SIG-M5 treated with dmso at 0.1 percent for 504 hours (cell line): Measurements from ENCODE around the gene NBPF9.
"Not testable (repeated sequence)": the region's sequence is repeated elsewhere in the genome, so short reads cannot be mapped to it uniquely, and the experiment has no call there.

ENCODE experiments used
- DNase-seq: peaks from one replicate; lab custom pipeline; 2025; ENCODE audit not compliant: unreplicated experiment; lab: John Stamatoyannopoulos, UW

Gene NBPF9

GRCh38 chr1:149103109-149104081, at the start of gene NBPF9:
TSS of gene NBPF9 (minus strand) at chr1:149103551. CDS start at chr1:149082139, 21,412 bp downstream.
- not testable (repeated sequence) for DNase-seq

- not testable (repeated sequence) for DNase-seq
Measured at GRCh38 chr1:149149909-149150308, 46.6 kb upstream of the NBPF9 start.

GRCh38 chr1:149137585-149137984, 34.2 kb upstream of the NBPF9 start:
- not testable (repeated sequence) for DNase-seq

GRCh38 chr1:149130938-149131337, 27.6 kb upstream of the NBPF9 start:
- DNase-seq, result not testable (repeated sequence)

GRCh38 chr1:149129245-149129644, 25.9 kb upstream of the NBPF9 start:
- not testable (repeated sequence) for DNase-seq

- not testable (repeated sequence) for DNase-seq
Measured at GRCh38 chr1:149126555-149127145, 23.3 kb upstream of the NBPF9 start.

GRCh38 chr1:149123948-149124926, 20.9 kb upstream of the NBPF9 start:
- not testable (repeated sequence) for DNase-seq

GRCh38 chr1:149112828-149113227, 9.5 kb upstream of the NBPF9 start:
- DNase-seq, result not testable (repeated sequence)

- DNase-seq, result not testable (repeated sequence)
Measured at GRCh38 chr1:149110343-149110742, 7.0 kb upstream of the NBPF9 start.

GRCh38 chr1:149102574-149102973, 777 bp downstream of the NBPF9 start:
- DNase-seq, result not testable (repeated sequence)

GRCh38 chr1:149098276-149098675, 5.1 kb downstream of the NBPF9 start:
- DNase-seq, result not testable (repeated sequence)

GRCh38 chr1:149093155-149093554, 10.2 kb downstream of the NBPF9 start:
- not testable (repeated sequence) for DNase-seq

- not testable (repeated sequence) for DNase-seq
Measured at GRCh38 chr1:149075505-149076127, 27.7 kb downstream of the NBPF9 start.

- DNase-seq, result not testable (repeated sequence)
Measured at GRCh38 chr1:149064611-149065010, 38.7 kb downstream of the NBPF9 start.

- not testable (repeated sequence) for DNase-seq
Measured at GRCh38 chr1:149043056-149043455, 60.3 kb downstream of the NBPF9 start.

GRCh38 chr1:149033916-149034315, 69.4 kb downstream of the NBPF9 start:
- not testable (repeated sequence) for DNase-seq

GRCh38 chr1:149024327-149024726, 79.0 kb downstream of the NBPF9 start:
- not testable (repeated sequence) for DNase-seq

GRCh38 chr1:149018577-149018976, 84.8 kb downstream of the NBPF9 start:
- not testable (repeated sequence) for DNase-seq

- DNase-seq, result not testable (repeated sequence)
Measured at GRCh38 chr1:149016626-149017025, 86.7 kb downstream of the NBPF9 start.

- DNase-seq, result not testable (repeated sequence)
Measured at GRCh38 chr1:149015522-149015921, 87.8 kb downstream of the NBPF9 start.
